ENCODE results near the gene MTHFD2.

GRCh38 chr2:74253971-74254310 lies 55.5 kb downstream of the MTHFD2 start:
- TF ChIP-seq CTCF (IDR thresholded peaks at IDR 0.05) (no peak), POLR2A (IDR thresholded peaks at IDR 0.05) (no peak)

Data from testis (tissue), 2 donors.